ENCODE data around the gene ZFPM1.

Gene ZFPM1

DNA sequence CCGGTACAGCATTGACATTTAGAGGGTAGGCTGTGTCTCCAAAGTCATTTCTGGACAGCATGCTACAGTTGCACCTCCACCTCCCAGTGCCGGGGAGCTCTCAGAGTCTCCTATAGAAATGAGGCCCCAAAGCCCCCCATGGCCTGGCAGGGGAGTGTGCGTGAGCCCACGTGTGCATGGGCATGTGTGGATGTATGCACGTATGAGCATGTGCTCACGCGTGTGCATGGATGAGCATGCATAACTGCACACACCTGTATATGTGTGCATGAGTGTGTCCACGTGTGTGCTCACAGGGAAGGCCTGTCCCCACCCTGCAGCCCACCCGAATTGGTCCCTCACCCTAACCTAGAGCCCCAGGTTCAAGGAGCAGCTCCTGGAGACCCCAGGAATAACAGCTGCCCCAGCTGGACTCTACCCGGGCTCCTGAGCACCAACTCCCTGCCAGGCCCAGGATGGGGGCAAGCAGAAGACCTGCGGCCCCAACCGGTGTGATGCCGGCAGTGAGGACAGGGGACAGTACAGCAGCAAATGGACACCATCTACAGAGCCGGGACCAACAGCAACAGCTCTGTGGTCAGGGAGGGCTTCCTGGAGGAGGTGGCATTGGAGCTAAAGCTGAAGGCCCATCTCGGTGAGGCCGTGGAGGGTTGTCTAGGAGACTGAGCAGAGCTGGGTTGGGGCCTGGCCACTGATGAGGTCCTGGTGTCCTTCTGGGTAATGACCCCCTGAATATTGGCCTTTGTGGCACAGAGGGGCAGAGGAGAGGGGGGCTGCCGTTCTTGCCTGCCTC, 35.2 kb upstream of the ZFPM1 start:
- no peak for DNase-seq (ENCODE audit: low read depth in 2 of 3, low spot score in 1 of 3)

- DNase-seq (ENCODE audit: low read depth in 2 of 3, low spot score in 1 of 3) = no peak
Observed at GRCh38 chr16:88418869-88419268, 34.2 kb upstream of the ZFPM1 start.

- no peak for DNase-seq (ENCODE audit: low read depth in 2 of 3, low spot score in 1 of 3)
Observed at GRCh38 chr16:88419790-88420189, 33.3 kb upstream of the ZFPM1 start.

DNA sequence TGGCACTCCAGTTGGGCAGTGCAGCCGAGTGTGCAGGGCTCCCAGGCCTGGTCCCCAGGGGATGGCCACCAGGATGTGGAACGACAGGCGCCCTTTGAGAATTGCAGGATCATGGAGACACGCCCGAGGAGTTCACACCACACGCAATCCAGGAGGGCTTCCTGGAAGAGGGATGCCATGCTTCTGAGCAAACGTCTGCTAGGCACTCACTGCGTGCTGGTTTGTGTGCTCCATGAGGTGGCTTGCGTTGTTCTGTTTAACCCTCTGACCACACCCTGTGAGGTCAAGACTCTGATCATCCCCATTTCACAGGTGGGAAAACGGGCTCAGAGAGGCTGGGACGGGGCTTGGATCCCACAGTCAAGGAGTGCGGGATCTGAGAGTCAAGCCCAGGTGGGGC, 32.6 kb upstream of the ZFPM1 start:
- no peak for DNase-seq (ENCODE audit: low read depth in 2 of 3, low spot score in 1 of 3)

- DNase-seq (ENCODE audit: low read depth in 2 of 3, low spot score in 1 of 3) = no peak
Observed at GRCh38 chr16:88421301-88421700, 31.8 kb upstream of the ZFPM1 start.

DNA sequence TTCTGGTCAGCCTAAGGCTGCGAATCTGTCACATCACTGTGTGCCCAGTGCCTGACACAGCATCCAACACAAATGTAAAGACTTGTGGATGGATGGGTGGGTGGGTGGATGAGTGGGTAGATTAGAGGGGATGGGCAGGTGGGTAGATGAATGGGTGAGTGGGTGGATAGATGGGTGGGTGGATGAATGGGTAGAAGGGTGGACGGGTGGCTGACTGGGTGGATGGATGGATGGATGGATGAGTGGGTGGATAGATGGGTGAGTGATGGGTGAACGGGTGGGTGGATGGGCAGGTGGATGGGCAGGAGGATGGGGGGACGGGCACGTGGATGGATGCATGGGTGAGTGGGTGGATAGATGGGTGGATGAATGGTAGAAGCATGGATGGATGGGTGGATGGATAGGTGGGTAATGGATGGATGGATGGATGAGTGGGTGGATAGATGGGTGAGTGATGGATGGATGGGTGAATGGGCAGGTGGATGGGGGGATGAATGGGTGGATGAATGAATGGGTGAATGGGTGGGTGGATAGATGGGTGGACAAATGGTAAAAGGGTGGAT, 31.1 kb upstream of the ZFPM1 start:
- no peak for DNase-seq (ENCODE audit: low read depth in 2 of 3, low spot score in 1 of 3)

DNA sequence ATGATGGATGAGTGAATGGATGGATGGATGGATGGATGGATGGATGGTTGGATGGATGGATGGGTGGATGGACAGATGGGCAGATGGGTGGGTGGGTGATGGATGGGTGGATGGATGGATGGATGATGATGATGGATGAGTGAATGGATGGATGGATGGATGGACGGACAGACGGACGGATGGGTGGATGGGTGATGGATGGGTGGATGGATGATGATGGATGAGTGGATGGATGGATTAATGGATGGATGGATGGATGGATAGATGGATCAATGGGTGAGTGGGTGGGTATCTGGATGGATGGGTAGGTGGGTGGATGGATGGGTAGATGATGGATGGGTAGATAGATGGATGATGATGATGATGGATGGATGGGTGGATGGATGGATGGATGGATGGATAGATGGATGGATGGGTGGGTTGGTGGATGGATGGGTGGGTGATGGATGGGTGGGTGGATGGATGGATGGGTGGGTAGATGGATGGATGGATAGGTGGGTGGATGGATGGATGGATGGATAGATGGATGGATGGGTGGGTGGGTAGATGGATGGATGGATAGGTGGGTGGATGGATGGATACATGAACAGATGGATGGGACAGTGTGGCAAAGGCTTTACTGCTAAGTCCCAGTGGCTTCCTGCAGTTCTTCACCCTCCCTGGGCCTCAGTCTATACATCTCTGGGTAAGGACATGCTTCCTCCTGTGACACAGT, 30.2 kb upstream of the ZFPM1 start:
- DNase-seq (ENCODE audit: low read depth in 2 of 3, low spot score in 1 of 3) = no peak

GRCh38 chr16:88423448-88423850, 29.6 kb upstream of the ZFPM1 start:
- no peak for DNase-seq (ENCODE audit: low read depth in 2 of 3, low spot score in 1 of 3)

DNA sequence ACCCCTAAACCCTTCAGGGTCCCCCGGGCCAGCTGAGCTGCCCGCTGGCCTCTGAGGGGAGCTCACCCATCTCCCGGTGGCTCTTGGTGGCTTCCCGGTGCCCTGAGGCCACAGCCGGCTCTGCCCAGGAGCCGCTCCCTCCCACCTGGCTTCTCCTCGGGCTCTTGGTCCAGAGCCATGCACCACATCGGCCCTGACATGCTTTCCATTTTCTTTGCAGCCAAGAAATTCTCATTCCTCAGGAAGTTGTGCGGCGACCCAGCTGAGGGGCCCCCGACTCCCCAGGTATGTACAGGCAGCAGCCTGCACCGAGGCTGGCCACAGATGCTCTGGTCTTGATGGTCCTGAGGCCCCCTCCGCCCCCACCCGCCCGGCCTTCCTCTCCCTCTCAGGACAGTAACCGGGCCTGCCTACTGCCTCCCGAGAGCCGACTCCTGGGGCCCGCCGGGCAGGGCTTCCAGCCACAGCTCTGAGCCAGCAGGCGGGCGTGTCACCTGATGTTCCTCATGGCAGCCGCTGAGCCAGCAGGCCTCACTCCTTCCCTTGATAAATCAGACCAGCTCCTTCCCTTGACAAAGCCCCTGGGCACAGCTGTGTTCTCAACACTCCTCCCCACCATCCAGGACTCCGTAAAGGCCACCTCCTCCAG, 28.4 kb upstream of the ZFPM1 start:
- no peak for DNase-seq (ENCODE audit: low read depth in 2 of 3, low spot score in 1 of 3)

- DNase-seq (ENCODE audit: low read depth in 2 of 3, low spot score in 1 of 3) = no peak
Observed at GRCh38 chr16:88426018-88426417, 27.1 kb upstream of the ZFPM1 start.

- no peak for DNase-seq (ENCODE audit: low read depth in 2 of 3, low spot score in 1 of 3)
Observed at GRCh38 chr16:88427376-88427775, 25.7 kb upstream of the ZFPM1 start.

DNA sequence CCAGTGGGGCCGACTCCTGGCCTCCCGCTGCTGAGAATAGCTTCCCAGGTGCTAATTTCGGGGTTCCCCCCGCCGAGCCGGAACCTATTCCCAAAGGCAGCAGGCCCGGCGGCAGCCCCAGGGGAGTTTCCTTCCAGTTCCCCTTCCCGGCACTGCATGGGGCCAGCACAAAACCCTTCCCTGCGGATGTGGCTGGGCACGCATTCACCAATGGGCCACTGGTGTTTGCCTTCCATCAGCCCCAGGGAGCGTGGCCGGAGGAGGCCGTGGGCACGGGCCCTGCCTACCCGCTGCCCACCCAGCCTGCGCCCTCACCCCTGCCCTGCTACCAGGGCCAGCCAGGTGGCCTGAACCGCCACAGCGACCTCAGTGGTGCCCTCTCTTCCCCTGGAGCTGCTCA, 24.9 kb upstream of the ZFPM1 start:
- DNase-seq (ENCODE audit: low read depth in 2 of 3, low spot score in 1 of 3) = no peak

DNA sequence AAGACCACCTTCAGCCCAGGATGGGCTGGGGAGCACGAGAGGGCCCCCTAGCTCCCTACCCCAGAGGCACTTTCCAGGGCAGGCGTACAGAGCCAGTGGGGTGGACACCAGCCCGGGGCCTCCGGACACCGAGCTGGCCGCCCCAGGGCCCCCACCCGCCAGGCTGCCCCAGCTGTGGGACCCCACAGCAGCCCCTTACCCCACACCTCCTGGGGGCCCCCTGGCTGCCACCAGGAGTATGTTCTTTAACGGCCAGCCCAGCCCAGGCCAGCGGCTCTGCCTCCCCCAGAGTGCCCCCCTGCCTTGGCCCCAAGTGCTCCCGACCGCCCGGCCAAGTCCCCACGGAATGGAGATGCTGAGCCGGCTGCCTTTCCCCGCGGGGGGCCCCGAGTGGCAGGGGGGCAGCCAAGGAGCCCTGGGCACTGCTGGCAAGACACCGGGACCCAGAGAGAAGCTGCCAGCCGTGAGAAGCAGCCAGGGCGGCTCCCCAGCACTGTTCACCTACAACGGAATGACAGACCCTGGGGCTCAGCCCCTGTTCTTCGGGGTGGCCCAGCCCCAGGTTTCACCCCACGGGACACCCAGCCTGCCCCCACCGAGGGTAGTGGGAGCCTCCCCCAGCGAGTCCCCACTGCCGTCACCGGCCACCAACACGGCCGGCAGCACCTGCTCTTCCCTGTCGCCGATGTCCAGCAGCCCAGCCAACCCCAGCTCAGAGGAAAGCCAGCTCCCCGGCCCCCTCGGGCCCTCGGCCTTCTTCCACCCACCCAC, 24.3 kb upstream of the ZFPM1 start:
- no peak for DNase-seq (ENCODE audit: low read depth in 2 of 3, low spot score in 1 of 3)

- DNase-seq (ENCODE audit: low read depth in 2 of 3, low spot score in 1 of 3) = no peak
Observed at GRCh38 chr16:88429387-88430184, 23.5 kb upstream of the ZFPM1 start.

- DNase-seq (ENCODE audit: low read depth in 2 of 3, low spot score in 1 of 3) = no peak
Observed at GRCh38 chr16:88430185-88430523, 22.9 kb upstream of the ZFPM1 start.

GRCh38 chr16:88430524-88431446, 22.3 kb upstream of the ZFPM1 start:
- DNase-seq (ENCODE audit: low read depth in 2 of 3, low spot score in 1 of 3) = peak in 2 of 3 donors; percentile 17 to 20

DNA sequence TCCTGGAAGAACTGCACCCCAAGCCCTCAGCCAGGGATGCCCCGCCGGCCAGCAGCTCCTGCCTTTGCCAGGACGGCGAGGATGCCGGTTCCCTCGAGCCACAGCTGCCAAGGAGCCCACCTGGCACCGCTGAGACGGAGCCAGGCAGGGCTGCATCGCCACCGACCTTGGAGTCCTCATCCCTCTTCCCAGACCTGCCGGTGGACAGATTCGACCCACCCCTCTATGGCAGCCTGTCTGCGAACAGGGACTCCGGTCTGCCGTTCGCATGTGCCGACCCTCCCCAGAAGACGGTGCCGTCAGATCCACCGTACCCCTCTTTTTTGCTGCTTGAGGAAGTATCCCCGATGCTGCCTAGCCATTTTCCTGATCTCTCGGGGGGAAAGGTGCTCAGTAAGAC, 21.4 kb upstream of the ZFPM1 start:
- no peak for DNase-seq (ENCODE audit: low read depth in 2 of 3, low spot score in 1 of 3)

DNA sequence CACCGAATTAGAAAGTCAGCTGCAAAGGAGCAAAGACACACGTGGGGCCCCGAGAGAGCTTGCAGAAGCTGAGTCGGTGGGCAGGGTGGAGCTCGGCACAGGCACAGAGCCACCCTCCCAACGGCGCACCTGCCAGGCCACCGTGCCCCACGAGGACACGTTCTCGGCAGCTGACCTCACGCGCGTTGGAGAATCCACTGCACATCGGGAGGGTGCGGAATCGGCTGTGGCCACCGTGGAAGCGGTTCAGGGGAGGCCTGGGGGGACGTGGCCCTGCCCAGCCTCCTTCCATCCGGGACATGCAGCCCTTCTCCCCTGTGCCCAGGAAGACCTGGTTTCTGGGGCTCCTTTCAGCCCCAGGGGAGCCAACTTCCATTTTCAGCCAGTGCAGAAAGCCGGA, 20.9 kb upstream of the ZFPM1 start:
- DNase-seq (ENCODE audit: low read depth in 2 of 3, low spot score in 1 of 3) = no peak

DNA sequence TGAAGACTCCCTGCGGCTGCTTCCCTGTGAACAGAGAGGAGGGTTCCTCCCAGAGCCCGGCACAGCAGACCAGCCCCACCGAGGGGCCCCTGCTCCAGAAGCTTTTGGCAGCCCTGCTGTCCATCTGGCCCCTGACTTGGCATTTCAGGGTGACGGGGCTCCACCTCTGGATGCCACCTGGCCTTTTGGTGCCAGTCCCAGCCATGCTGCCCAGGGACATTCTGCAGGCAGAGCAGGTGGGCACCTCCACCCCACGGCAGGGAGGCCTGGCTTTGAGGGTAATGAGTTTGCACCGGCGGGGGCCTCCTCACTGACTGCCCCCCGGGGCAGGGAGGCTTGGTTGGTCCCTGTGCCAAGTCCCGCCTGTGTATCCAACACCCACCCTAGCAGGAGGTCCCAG, 20.3 kb upstream of the ZFPM1 start:
- no peak for DNase-seq (ENCODE audit: low read depth in 2 of 3, low spot score in 1 of 3)

Measured in stimulated activated CD4-positive, alpha-beta T cell treated with anti-CD3 and anti-CD28 coated beads, Interleukin-12 subunit alpha, Interleukin-12 subunit beta, amount 100 ng/mL, for 48 hours (primary cell).